Endothelial cell of umbilical vein (primary cell): ENCODE results near the gene CFAP73. TPM values are rescaled to one million over a fixed set of nuclear protein-coding genes. Genes with fewer than 3 reads are reported as not detected.

Experiments used
- BruUV-seq: library from RNA; stranded (reverse); fragments of 400-500 nt; replicated peaks from 2 replicates; lab custom pipeline; 2021; lab: Mats Ljungman, UMichigan
- CTCF ChIA-PET: fragments of 300-600, 350-600 bp; sonication (Branson Sonifier 250); formaldehyde crosslinking; loops from one replicate; lab custom pipeline; 2021; ENCODE audit warnings: antibody characterized with exemption, inconsistent platforms; lab: Charles Lee
- POLR2A ChIA-PET: fragments of 300-600, 350-600 bp; sonication (Branson Sonifier 250); formaldehyde crosslinking; loops from one replicate; lab custom pipeline; 2021; ENCODE audit warnings: antibody characterized with exemption, inconsistent platforms; lab: Charles Lee
- DNase-seq: peaks from one replicate; pipeline ENCODE4 v3.0.0-alpha.2; 2011; ENCODE audit warnings: low read depth, low spot score
- FAIRE-seq: peaks from 2 replicates; lab custom pipeline; 2011; peaks lifted over from hg19 to GRCh38; lab: Jason Lieb, UNC
- H2AFZ ChIP-seq: 2 replicates; pipeline ENCODE4 v1.6.0; 2012; ENCODE audit warnings: low read depth, low read length, control low read depth, inconsistent platforms
- H3K27ac ChIP-seq: 2 replicates; pipeline ENCODE4 v1.5.1; 2011; ENCODE audit warnings: low read depth, mild to moderate bottlenecking, control low read depth, low read length, moderate library complexity; ENCODE audit not compliant: insufficient read depth
- H3K27me3 ChIP-seq, 2 experiments: 2 replicates each; pipeline versions ENCODE4 v1.6.0 to v1.6.1; 2011; ENCODE audit warnings: low read length in 2 of 2, mixed read lengths in 1 of 2; ENCODE audit not compliant: control insufficient read depth in 2 of 2, insufficient read depth in 2 of 2
- H3K36me3 ChIP-seq, 2 experiments: 2 replicates in 1 of 2; 3 replicates in 1 of 2; pipeline ENCODE4 v1.5.1; 2011; ENCODE audit warnings: low read length in 2 of 2, mild to moderate bottlenecking in 1 of 2, moderate library complexity in 1 of 2; ENCODE audit not compliant: control insufficient read depth in 2 of 2, insufficient read depth in 2 of 2; ENCODE audit errors: extremely low read depth in 1 of 2
- H3K4me1 ChIP-seq: 3 replicates; pipeline ENCODE4 v1.5.1; 2011; ENCODE audit warnings: mild to moderate bottlenecking, low read length; ENCODE audit not compliant: control insufficient read depth, insufficient read depth; ENCODE audit errors: extremely low read depth
- H3K4me2 ChIP-seq: 2 replicates; pipeline ENCODE4 v1.6.1; 2011; ENCODE audit warnings: low read length, control low read depth, mixed read lengths; ENCODE audit not compliant: insufficient read depth
- H3K4me3 ChIP-seq, 3 experiments: fragments of 200-600 bp in 1 of 3; sonication (generic), shearing (Covaris generic) in 1 of 3; replicated peaks in 1 of 3; 2 replicates each; pipeline ENCODE4 v1.5.1; 2011 to 2016; ENCODE audit warnings: control low read depth in 3 of 3, low read length in 3 of 3, mild to moderate bottlenecking in 2 of 3, inconsistent platforms in 1 of 3, low read depth in 1 of 3, moderate library complexity in 1 of 3; ENCODE audit not compliant: insufficient read depth in 1 of 3
- H3K79me2 ChIP-seq: 2 replicates; pipeline ENCODE4 v1.6.0; 2012; ENCODE audit warnings: low read length, inconsistent platforms; ENCODE audit not compliant: control insufficient read depth, insufficient read depth
- H3K9ac ChIP-seq: replicated peaks from 2 replicates; pipeline ENCODE3; 2011; ENCODE audit warnings: low read length, control low read depth; ENCODE audit not compliant: insufficient read depth; ENCODE audit errors: extremely low read depth
- H3K9me1 ChIP-seq: replicated peaks from 3 replicates; pipeline ENCODE4 v1.6.0; 2011; ENCODE audit warnings: mild to moderate bottlenecking, low read length; ENCODE audit not compliant: control insufficient read depth, insufficient read depth; ENCODE audit errors: extremely low read depth
- H3K9me3 ChIP-seq: replicated peaks from 2 replicates; pipeline ENCODE4 v1.5.1; 2012; ENCODE audit warnings: low read length, inconsistent platforms; ENCODE audit not compliant: control insufficient read depth, insufficient read depth
- H4K20me1 ChIP-seq: replicated peaks from 2 replicates; pipeline ENCODE3; 2011; ENCODE audit warnings: mild to moderate bottlenecking, low read length; ENCODE audit not compliant: control insufficient read depth, insufficient read depth; ENCODE audit errors: extremely low read depth
- EZH2 ChIP-seq: IDR thresholded peaks from 2 replicates; pipeline ENCODE4 v1.6.1; 2012; ENCODE audit warnings: borderline replicate concordance, low read depth, mild to moderate bottlenecking, moderate library complexity, low read length, inconsistent platforms; ENCODE audit not compliant: severe bottlenecking
- FOS ChIP-seq: IDR thresholded peaks from 2 replicates; pipeline ENCODE4 v1.6.1; 2011; ENCODE audit warnings: mild to moderate bottlenecking, low read length, moderate library complexity, borderline replicate concordance; ENCODE audit not compliant: insufficient read depth
- GATA2 ChIP-seq: IDR thresholded peaks from 2 replicates; pipeline ENCODE4 v1.7.0; 2011; ENCODE audit warnings: low read depth, mild to moderate bottlenecking, moderate library complexity, mixed read lengths, low read length; ENCODE audit not compliant: insufficient read length, insufficient read depth
- JUN ChIP-seq: IDR thresholded peaks from 2 replicates; pipeline ENCODE4 v1.6.1; 2011; ENCODE audit warnings: borderline replicate concordance, low read depth; ENCODE audit not compliant: insufficient read length, insufficient read depth
- MAX ChIP-seq: IDR thresholded peaks from 2 replicates; pipeline ENCODE4 v1.6.1; 2011; ENCODE audit not compliant: insufficient read depth, insufficient read length
- MYC ChIP-seq: IDR thresholded peaks from one replicate; pipeline ENCODE4 v1.6.1; 2011; ENCODE audit warnings: mild to moderate bottlenecking, low read depth, low read length
- POLR2A ChIP-seq: IDR thresholded peaks from 2 replicates; pipeline ENCODE4 v1.6.1; 2012; ENCODE audit warnings: low read depth, mild to moderate bottlenecking, control low read depth, low read length
- POLR2AphosphoS5 ChIP-seq: IDR thresholded peaks from 2 replicates; pipeline ENCODE4 v1.6.1; 2012; ENCODE audit warnings: low read depth, mild to moderate bottlenecking, control low read depth, low read length, moderate library complexity; ENCODE audit not compliant: insufficient read depth
- dilution Hi-C: fragments of 300-500 bp; cut with MboI; formaldehyde crosslinking; loops from one replicate; pipeline ENCODE4 v1.15.0; 2019; ENCODE audit warnings: low sequenced_read_pairs; ENCODE audit not compliant: extremely low pct_ligation_motif_present
- intact Hi-C: fragments of 100-400 bp; cut with micrococcal nuclease; formaldehyde crosslinking; loops from one replicate; pipeline ENCODE4 v1.10.0; 2022
- polyA plus RNA-seq, 4 experiments: library from polyadenylated mRNA; depleted of rRNA in 3 of 4; stranded (reverse) in 3 of 4; unstranded in 1 of 4; fragments of >200 nt; gene quantifications; 2 replicates each; pipeline versions ENCODE4 v1.2.1 to v1.2.3, GENCODE V29; 2011 to 2012; ENCODE audit warnings: missing spikeins in 1 of 4
- total RNA-seq: library from RNA; stranded (reverse); gene quantifications from 2 replicates; pipeline ENCODE4 v1.2.3, GENCODE V29; 2021
- TF ChIP-seq, protein P1 (sequence below), 2 donors: IDR thresholded peaks; 1 replicate in 1 of 2; 2 replicates in 1 of 2; pipeline ENCODE4 v1.5.1; 2011; ENCODE audit warnings: low read length in 2 of 2, mild to moderate bottlenecking in 2 of 2, moderate library complexity in 2 of 2, control low read depth in 1 of 2, inconsistent platforms in 1 of 2, low read depth in 1 of 2; ENCODE audit not compliant: insufficient read depth in 1 of 2; ENCODE audit errors: extremely low read depth in 1 of 2

CFAP73 gene
- total and polyA plus RNA-seq, 2 donors (not counting 3 experiments of a cell fraction or from before 2014, with no cell fraction given): not detected

GRCh38 chr12:113136990-113137511 is 12.5 kb upstream of the CFAP73 start:
- no peaks in the 10 kb centered on the region for H3K9me3 ChIP-seq
- no TSS peak for BruUV-seq
- no peaks in the 10 kb centered on the region for H3K36me3 ChIP-seq
- dilution Hi-C loops: no loop called here
- POLR2A ChIA-PET: no interaction called here
- H3K4me2 ChIP-seq: no peak overlapping the region
- TF ChIP-seq MYC: no peak
- TF ChIP-seq JUN: no peak
- TF ChIP-seq POLR2A: no peak
- TF ChIP-seq FOS: no peak
- TF ChIP-seq EZH2: no peak
- TF ChIP-seq POLR2AphosphoS5: no peak
- TF ChIP-seq, protein P1, sequence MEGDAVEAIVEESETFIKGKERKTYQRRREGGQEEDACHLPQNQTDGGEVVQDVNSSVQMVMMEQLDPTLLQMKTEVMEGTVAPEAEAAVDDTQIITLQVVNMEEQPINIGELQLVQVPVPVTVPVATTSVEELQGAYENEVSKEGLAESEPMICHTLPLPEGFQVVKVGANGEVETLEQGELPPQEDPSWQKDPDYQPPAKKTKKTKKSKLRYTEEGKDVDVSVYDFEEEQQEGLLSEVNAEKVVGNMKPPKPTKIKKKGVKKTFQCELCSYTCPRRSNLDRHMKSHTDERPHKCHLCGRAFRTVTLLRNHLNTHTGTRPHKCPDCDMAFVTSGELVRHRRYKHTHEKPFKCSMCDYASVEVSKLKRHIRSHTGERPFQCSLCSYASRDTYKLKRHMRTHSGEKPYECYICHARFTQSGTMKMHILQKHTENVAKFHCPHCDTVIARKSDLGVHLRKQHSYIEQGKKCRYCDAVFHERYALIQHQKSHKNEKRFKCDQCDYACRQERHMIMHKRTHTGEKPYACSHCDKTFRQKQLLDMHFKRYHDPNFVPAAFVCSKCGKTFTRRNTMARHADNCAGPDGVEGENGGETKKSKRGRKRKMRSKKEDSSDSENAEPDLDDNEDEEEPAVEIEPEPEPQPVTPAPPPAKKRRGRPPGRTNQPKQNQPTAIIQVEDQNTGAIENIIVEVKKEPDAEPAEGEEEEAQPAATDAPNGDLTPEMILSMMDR (IDR thresholded peaks at IDR 0.05; ENCODE audit: extremely low read depth in 1 of 2, insufficient read depth in 1 of 2, low read depth in 1 of 2, low read length in 2 of 2): no peak
- TF ChIP-seq GATA2: no peak
- no peak for TF ChIP-seq MAX
- H3K79me2 ChIP-seq: no peaks in the 10 kb centered on the region
- no peak overlapping the region for H3K4me3 ChIP-seq
- intact Hi-C loops: no loop called here
- H3K27me3 ChIP-seq: no peaks in the 10 kb centered on the region
- DNase-seq (no peak), FAIRE-seq (no peak)
- H3K9ac ChIP-seq: no peak overlapping the region
- H3K4me1 ChIP-seq: no peaks in the 10 kb centered on the region
- no peaks in the 10 kb centered on the region for H3K9me1 ChIP-seq
- no peak overlapping the region for H3K27ac ChIP-seq
- H2AFZ ChIP-seq: no peak overlapping the region
- CTCF ChIA-PET: interaction anchor here (1.4 kb wide), 1 partner anchor 144 kb away, joined by 5 read pairs; no protein-coding TSS in a partner anchor
- H4K20me1 ChIP-seq: no peaks in the 10 kb centered on the region
